ENCODE measurements around the gene ARMH1. TPM values are rescaled to one million over a fixed set of nuclear protein-coding genes. Genes with fewer than 3 reads are reported as not detected.
"Not testable (repeated sequence)": the region's sequence is repeated elsewhere in the genome, so short reads cannot be mapped to it uniquely, and the experiment has no call there.

ARMH1 gene
- total and polyA plus RNA-seq, 2 donors from 2014 or later = 3.4 to 3.9 TPM

- Histone ChIP-seq H3K4me3 (ENCODE audit: low read length in 3 of 3) (no peak overlapping the region), H3K36me3 (ENCODE audit: control insufficient read depth in 2 of 3, insufficient read depth in 3 of 3, low read length in 3 of 3) (no peaks in the 10 kb centered on the region), H3K4me1 (ENCODE audit: control insufficient read depth in 2 of 3, insufficient read depth in 2 of 3, low read depth in 1 of 3, low read length in 3 of 3) (no peaks in the 10 kb centered on the region), H3K9ac (ENCODE audit: low read length in 3 of 3) (no peak overlapping the region), H3K9me3 (ENCODE audit: control insufficient read depth in 2 of 3, insufficient read depth in 1 of 3, low read length in 3 of 3) (no peaks in the 10 kb centered on the region), H3K27me3 (ENCODE audit: control insufficient read depth, insufficient read depth, low read length) (no peaks in the 10 kb centered on the region), H3K27ac (ENCODE audit: low read depth in 2 of 2, low read length in 2 of 2) (no peak overlapping the region)
- DNase-seq = no peak
- TF ChIP-seq, protein P1, sequence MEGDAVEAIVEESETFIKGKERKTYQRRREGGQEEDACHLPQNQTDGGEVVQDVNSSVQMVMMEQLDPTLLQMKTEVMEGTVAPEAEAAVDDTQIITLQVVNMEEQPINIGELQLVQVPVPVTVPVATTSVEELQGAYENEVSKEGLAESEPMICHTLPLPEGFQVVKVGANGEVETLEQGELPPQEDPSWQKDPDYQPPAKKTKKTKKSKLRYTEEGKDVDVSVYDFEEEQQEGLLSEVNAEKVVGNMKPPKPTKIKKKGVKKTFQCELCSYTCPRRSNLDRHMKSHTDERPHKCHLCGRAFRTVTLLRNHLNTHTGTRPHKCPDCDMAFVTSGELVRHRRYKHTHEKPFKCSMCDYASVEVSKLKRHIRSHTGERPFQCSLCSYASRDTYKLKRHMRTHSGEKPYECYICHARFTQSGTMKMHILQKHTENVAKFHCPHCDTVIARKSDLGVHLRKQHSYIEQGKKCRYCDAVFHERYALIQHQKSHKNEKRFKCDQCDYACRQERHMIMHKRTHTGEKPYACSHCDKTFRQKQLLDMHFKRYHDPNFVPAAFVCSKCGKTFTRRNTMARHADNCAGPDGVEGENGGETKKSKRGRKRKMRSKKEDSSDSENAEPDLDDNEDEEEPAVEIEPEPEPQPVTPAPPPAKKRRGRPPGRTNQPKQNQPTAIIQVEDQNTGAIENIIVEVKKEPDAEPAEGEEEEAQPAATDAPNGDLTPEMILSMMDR (IDR thresholded peaks at IDR 0.05; ENCODE audit: borderline replicate concordance, extremely low read depth, insufficient read depth) = no peak
- intact Hi-C loops (cut with DNase I) = no loop called here
- no peak for FAIRE-seq
Observed at GRCh38 chr1:44696101-44696500, 21.6 kb downstream of the ARMH1 start.

DNA sequence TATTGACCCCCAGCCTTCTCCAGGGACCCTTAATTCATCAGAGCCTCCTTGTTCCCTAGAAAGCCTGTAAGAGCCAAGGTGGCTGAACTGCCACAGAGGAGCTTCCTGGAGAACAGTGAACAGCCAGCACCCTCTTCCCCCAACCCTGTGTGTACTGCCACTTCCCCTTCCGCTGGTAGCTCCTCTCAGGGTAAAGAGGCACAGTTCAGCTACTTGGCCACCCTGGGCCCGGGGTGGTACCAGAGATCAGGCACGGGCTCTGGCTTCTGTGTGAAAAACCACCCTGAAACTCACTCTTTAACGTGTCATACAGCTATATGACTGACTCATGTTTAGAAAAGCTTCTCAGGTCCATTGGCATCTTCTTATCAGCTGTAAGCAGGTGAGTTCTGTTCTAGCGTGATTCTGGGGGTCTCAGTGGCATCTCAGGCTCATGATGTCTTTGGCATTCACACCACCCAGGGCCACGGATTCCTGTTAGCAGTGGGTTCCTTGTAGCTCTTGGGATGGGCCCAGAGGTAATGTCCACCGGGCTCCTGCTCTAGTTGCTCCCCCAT lies 22.4 kb downstream of the ARMH1 start:
- intact Hi-C loops (cut with DNase I) = no loop called here
- Histone ChIP-seq H3K4me1 (ENCODE audit: control insufficient read depth in 2 of 3, insufficient read depth in 2 of 3, low read depth in 1 of 3, low read length in 3 of 3) (no peaks in the 10 kb centered on the region), H3K27ac (ENCODE audit: low read depth in 2 of 2, low read length in 2 of 2) (no peak overlapping the region), H3K27me3 (ENCODE audit: control insufficient read depth, insufficient read depth, low read length) (no peaks in the 10 kb centered on the region), H3K9me3 (ENCODE audit: control insufficient read depth in 2 of 3, insufficient read depth in 1 of 3, low read length in 3 of 3) (no peaks in the 10 kb centered on the region), H3K36me3 (ENCODE audit: control insufficient read depth in 2 of 3, insufficient read depth in 3 of 3, low read length in 3 of 3) (no peaks in the 10 kb centered on the region), H3K9ac (ENCODE audit: low read length in 3 of 3) (no peak overlapping the region), H3K4me3 (ENCODE audit: low read length in 3 of 3) (no peak overlapping the region)
- DNase-seq (peak in 1 of 5 donors; percentile 18), FAIRE-seq (no peak)
- TF ChIP-seq, protein P1 (IDR thresholded peaks at IDR 0.05; ENCODE audit: borderline replicate concordance, extremely low read depth, insufficient read depth) = no peak

GRCh38 chr1:44698138-44698537 lies 23.6 kb downstream of the ARMH1 start:
- intact Hi-C loops (cut with DNase I) = no loop called here
- TF ChIP-seq, protein P1 (IDR thresholded peaks at IDR 0.05; ENCODE audit: borderline replicate concordance, extremely low read depth, insufficient read depth) = no peak

GRCh38 chr1:44699375-44699774 lies 24.9 kb downstream of the ARMH1 start:
- H3K4me3 ChIP-seq (ENCODE audit: low read length in 3 of 3); H3K9ac ChIP-seq (ENCODE audit: low read length in 3 of 3); H3K9me3 ChIP-seq (ENCODE audit: control insufficient read depth in 2 of 3, insufficient read depth in 1 of 3, low read length in 3 of 3); intact Hi-C loops (cut with DNase I); H3K27ac ChIP-seq (ENCODE audit: low read depth in 2 of 2, low read length in 2 of 2); FAIRE-seq; H3K36me3 ChIP-seq (ENCODE audit: control insufficient read depth in 2 of 3, insufficient read depth in 3 of 3, low read length in 3 of 3); H3K27me3 ChIP-seq (ENCODE audit: control insufficient read depth, insufficient read depth, low read length); H3K4me1 ChIP-seq (ENCODE audit: control insufficient read depth in 2 of 3, insufficient read depth in 2 of 3, low read depth in 1 of 3, low read length in 3 of 3): not testable (repeated sequence)
- DNase-seq = peak in 1 of 5 donors; percentile 5

More at GRCh38 chr1:44698138-44698537, 23.6 kb downstream of the ARMH1 start:
- Histone ChIP-seq H3K27ac (ENCODE audit: low read depth in 2 of 2, low read length in 2 of 2) (no peak overlapping the region), H3K27me3 (ENCODE audit: control insufficient read depth, insufficient read depth, low read length) (no peaks in the 10 kb centered on the region), H3K4me1 (ENCODE audit: control insufficient read depth in 2 of 3, insufficient read depth in 2 of 3, low read depth in 1 of 3, low read length in 3 of 3) (no peaks in the 10 kb centered on the region), H3K36me3 (ENCODE audit: control insufficient read depth in 2 of 3, insufficient read depth in 3 of 3, low read length in 3 of 3) (no peaks in the 10 kb centered on the region), H3K4me3 (ENCODE audit: low read length in 3 of 3) (no peak overlapping the region), H3K9me3 (ENCODE audit: control insufficient read depth in 2 of 3, insufficient read depth in 1 of 3, low read length in 3 of 3) (no peaks in the 10 kb centered on the region), H3K9ac (ENCODE audit: low read length in 3 of 3) (no peak overlapping the region)
- no peak for FAIRE-seq
- no peak for DNase-seq
